Thoracic aorta (tissue), 2 donors: ENCODE results near the gene WWC2. TPM values are rescaled to one million over a fixed set of nuclear protein-coding genes. Genes with fewer than 3 reads are reported as not detected.

Experiments used
- ATAC-seq: fragments of 150-250 bp; one replicate; pipeline ENCODE4 v1.8.0; 2017; ENCODE audit warnings: low read depth; ENCODE audit not compliant: insufficient number of reproducible peaks, low FRiP score
- DNase-seq: peaks from one replicate; pipeline ENCODE4 v3.0.0-alpha.2; 2020; ENCODE audit warnings: low spot score
- H3K27ac ChIP-seq, 2 donors: fragments of 200-600 bp; sonication (generic); 1 replicate in 1 of 2; 2 replicates in 1 of 2; pipeline ENCODE4 v1.5.1; 2016; ENCODE audit warnings: mild to moderate bottlenecking in 2 of 2, moderate library complexity in 2 of 2
- H3K27me3 ChIP-seq: fragments of 200-600 bp; sonication (generic); replicated peaks from 2 replicates; pipeline ENCODE4 v1.6.0; 2016; ENCODE audit warnings: mild to moderate bottlenecking; ENCODE audit not compliant: insufficient read depth
- H3K36me3 ChIP-seq: fragments of 200-600 bp; sonication (generic); one replicate; pipeline ENCODE4 v1.5.1; 2016
- H3K4me1 ChIP-seq, 2 donors: fragments of 200-600 bp; sonication (generic); 1 replicate in 1 of 2; 2 replicates in 1 of 2; pipeline versions ENCODE4 v1.5.1 to v1.6.0; 2016; ENCODE audit warnings: low read depth in 2 of 2, mild to moderate bottlenecking in 1 of 2; ENCODE audit not compliant: control insufficient read depth in 1 of 2
- H3K4me3 ChIP-seq: fragments of 200-600 bp; sonication (generic); 2 replicates; pipeline ENCODE4 v1.5.1; 2016; ENCODE audit warnings: mild to moderate bottlenecking
- H3K9me3 ChIP-seq: fragments of 200-600 bp; sonication (generic); 2 replicates; pipeline ENCODE4 v1.5.1; 2016
- CTCF ChIP-seq: fragments of 200-600 bp; sonication (generic); IDR thresholded peaks from one replicate; pipeline ENCODE4 v1.5.1; 2019; ENCODE audit warnings: antibody characterized with exemption
- total RNA-seq, 2 donors: library from RNA; depleted of rRNA; stranded (reverse); fragments of >200 nt; gene quantifications; one replicate each; pipeline versions ENCODE4 v1.1.0 to v1.2.3, GENCODE V29; 2016

Gene WWC2
- total RNA-seq, 2 donors from 2014 or later = 21.1 to 44.8 TPM

DNA sequence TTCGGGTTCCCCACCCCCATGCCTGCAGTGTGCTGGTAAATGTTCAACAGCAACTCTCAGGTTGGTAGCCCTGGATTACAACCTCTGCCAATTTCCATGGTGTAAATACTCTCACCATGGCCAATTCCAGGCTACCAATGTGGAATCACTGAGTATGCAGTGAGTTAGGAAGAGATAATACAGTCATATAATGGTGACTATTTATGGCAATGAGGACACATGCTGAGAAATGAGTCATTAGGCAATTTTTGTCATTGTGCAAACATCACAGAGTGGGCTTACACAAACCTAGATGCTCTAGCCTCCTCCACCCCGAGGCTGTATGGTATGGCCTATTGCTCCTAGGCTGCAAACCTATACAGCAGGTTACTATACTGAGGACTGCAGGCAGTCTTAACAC is 227.8 kb downstream of the WWC2 start:
- no peak for TF ChIP-seq CTCF
- no peaks in the 10 kb centered on the region for H3K9me3 ChIP-seq
- H3K4me1 ChIP-seq = no peaks in the 10 kb centered on the region
- no peak for DNase-seq
- H3K36me3 ChIP-seq = no peaks in the 10 kb centered on the region
- no peaks in the 10 kb centered on the region for H3K27me3 ChIP-seq
- ATAC-seq = no peak
- H3K27ac ChIP-seq = no peak overlapping the region
- no peak overlapping the region for H3K4me3 ChIP-seq

- TF ChIP-seq CTCF = no peak
- H3K27ac ChIP-seq = no peak overlapping the region
- DNase-seq (no peak), ATAC-seq (no peak)
- no peaks in the 10 kb centered on the region for H3K36me3 ChIP-seq
- H3K4me3 ChIP-seq = no peak overlapping the region
- H3K27me3 ChIP-seq = no peaks in the 10 kb centered on the region
- H3K9me3 ChIP-seq = no peaks in the 10 kb centered on the region
- no peaks in the 10 kb centered on the region for H3K4me1 ChIP-seq
These were observed 228.8 kb downstream of the WWC2 start for GRCh38 chr4:183327827-183328226.

DNA sequence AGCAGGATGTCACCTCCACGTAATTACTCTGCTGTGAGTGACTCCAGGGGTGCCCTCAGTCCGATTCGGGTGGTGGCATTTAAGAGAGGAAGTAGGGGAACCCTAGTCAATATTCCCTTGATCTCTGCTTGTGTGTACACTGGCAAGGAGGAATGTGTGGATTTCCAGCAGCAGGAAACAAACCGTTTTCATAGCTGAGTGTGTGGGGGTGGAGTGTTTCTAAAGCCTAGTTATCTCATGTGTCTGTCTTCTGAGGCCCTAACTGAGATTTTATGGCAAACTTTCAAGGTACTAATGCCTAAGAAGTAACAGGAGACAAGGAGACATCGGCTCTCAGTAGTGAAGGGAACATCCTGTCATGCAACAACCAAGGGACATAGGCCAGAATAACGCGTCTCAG is 229.8 kb downstream of the WWC2 start:
- no peak for ATAC-seq
- H3K27me3 ChIP-seq = no peaks in the 10 kb centered on the region
- no peak for TF ChIP-seq CTCF

DNA sequence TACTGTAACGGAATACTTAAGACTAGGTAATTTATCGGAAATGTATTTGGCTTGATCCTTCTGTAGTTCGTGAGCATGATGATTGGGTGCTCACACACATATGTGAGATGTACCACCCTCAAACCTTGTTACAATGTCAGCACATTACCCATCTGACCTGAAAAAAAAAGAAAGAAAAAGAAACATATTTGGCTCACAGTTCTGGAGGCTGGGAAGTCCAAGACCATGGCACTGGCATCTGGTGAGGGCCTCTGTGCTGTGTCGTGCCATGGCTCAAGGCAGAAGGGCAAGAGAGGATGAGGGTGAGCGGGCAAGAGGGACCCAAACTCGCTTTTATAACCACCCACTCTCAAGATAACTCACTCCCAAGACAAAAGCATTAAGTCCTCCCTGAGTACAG is 230.2 kb downstream of the WWC2 start:
- no peak for ATAC-seq
- Histone ChIP-seq H3K27ac (no peak overlapping the region), H3K27me3 (no peaks in the 10 kb centered on the region), H3K4me1 (no peaks in the 10 kb centered on the region), H3K36me3 (no peaks in the 10 kb centered on the region), H3K4me3 (no peak overlapping the region), H3K9me3 (no peaks in the 10 kb centered on the region)
- TF ChIP-seq CTCF = no peak
- no peak for DNase-seq

More for the DNA sequence above, 229.8 kb downstream of the WWC2 start:
- no peak for DNase-seq
- Histone ChIP-seq H3K4me3 (no peak overlapping the region), H3K36me3 (no peaks in the 10 kb centered on the region), H3K27ac (no peak overlapping the region), H3K9me3 (no peaks in the 10 kb centered on the region), H3K4me1 (no peaks in the 10 kb centered on the region)

- Histone ChIP-seq H3K4me1 (no peaks in the 10 kb centered on the region), H3K4me3 (no peak overlapping the region), H3K27ac (no peak overlapping the region), H3K36me3 (no peaks in the 10 kb centered on the region), H3K27me3 (no peaks in the 10 kb centered on the region), H3K9me3 (no peaks in the 10 kb centered on the region)
- ATAC-seq (no peak), DNase-seq (no peak)
- TF ChIP-seq CTCF = no peak
These were observed 231.1 kb downstream of the WWC2 start for GRCh38 chr4:183329954-183330742.
